Measurements from ENCODE around the gene OPA1.

DNA sequence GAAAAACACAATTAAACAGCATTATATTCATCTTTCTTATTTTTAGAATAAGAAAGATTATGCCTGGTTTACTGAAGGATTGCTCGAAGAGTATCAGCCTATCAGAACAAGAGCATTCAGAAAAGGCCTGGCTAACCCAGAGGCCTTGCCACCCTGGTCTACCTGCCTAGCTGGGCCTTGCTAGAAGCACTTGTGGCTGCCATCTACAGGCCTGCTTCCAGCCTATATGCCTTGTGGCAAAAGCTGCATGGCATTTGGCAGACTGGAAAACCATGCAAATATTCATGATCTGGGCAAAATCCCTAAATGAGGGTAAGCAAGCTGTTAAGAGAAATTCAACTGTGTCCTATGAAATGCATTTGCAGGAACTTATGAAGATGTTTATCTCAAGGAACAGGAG is 29.0 kb upstream of the OPA1 start:
- TF ChIP-seq, protein P1, sequence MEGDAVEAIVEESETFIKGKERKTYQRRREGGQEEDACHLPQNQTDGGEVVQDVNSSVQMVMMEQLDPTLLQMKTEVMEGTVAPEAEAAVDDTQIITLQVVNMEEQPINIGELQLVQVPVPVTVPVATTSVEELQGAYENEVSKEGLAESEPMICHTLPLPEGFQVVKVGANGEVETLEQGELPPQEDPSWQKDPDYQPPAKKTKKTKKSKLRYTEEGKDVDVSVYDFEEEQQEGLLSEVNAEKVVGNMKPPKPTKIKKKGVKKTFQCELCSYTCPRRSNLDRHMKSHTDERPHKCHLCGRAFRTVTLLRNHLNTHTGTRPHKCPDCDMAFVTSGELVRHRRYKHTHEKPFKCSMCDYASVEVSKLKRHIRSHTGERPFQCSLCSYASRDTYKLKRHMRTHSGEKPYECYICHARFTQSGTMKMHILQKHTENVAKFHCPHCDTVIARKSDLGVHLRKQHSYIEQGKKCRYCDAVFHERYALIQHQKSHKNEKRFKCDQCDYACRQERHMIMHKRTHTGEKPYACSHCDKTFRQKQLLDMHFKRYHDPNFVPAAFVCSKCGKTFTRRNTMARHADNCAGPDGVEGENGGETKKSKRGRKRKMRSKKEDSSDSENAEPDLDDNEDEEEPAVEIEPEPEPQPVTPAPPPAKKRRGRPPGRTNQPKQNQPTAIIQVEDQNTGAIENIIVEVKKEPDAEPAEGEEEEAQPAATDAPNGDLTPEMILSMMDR (conservative IDR thresholded peaks at IDR 0.05; ENCODE audit: low read depth in 2 of 2), result peak; percentile 45 to 62
- no peak for TF ChIP-seq EZH2phosphoT487 (IDR thresholded peaks at IDR 0.05; ENCODE audit: unreplicated experiment)
- TF ChIP-seq, protein P2, sequence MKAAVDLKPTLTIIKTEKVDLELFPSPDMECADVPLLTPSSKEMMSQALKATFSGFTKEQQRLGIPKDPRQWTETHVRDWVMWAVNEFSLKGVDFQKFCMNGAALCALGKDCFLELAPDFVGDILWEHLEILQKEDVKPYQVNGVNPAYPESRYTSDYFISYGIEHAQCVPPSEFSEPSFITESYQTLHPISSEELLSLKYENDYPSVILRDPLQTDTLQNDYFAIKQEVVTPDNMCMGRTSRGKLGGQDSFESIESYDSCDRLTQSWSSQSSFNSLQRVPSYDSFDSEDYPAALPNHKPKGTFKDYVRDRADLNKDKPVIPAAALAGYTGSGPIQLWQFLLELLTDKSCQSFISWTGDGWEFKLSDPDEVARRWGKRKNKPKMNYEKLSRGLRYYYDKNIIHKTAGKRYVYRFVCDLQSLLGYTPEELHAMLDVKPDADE (IDR thresholded peaks at IDR 0.05), result no peak
- no peak for TF ChIP-seq STAT1 (IDR thresholded peaks at IDR 0.05; ENCODE audit: unreplicated experiment)
- TF ChIP-seq EZH2 (IDR thresholded peaks at IDR 0.05; ENCODE audit: low read depth, unreplicated experiment), result no peak
- TF ChIP-seq JUNB (IDR thresholded peaks at IDR 0.05; ENCODE audit: unreplicated experiment), result no peak
- TF ChIP-seq, protein P3, sequence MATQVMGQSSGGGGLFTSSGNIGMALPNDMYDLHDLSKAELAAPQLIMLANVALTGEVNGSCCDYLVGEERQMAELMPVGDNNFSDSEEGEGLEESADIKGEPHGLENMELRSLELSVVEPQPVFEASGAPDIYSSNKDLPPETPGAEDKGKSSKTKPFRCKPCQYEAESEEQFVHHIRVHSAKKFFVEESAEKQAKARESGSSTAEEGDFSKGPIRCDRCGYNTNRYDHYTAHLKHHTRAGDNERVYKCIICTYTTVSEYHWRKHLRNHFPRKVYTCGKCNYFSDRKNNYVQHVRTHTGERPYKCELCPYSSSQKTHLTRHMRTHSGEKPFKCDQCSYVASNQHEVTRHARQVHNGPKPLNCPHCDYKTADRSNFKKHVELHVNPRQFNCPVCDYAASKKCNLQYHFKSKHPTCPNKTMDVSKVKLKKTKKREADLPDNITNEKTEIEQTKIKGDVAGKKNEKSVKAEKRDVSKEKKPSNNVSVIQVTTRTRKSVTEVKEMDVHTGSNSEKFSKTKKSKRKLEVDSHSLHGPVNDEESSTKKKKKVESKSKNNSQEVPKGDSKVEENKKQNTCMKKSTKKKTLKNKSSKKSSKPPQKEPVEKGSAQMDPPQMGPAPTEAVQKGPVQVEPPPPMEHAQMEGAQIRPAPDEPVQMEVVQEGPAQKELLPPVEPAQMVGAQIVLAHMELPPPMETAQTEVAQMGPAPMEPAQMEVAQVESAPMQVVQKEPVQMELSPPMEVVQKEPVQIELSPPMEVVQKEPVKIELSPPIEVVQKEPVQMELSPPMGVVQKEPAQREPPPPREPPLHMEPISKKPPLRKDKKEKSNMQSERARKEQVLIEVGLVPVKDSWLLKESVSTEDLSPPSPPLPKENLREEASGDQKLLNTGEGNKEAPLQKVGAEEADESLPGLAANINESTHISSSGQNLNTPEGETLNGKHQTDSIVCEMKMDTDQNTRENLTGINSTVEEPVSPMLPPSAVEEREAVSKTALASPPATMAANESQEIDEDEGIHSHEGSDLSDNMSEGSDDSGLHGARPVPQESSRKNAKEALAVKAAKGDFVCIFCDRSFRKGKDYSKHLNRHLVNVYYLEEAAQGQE (IDR thresholded peaks at IDR 0.05; ENCODE audit: unreplicated experiment), result no peak
- TF ChIP-seq POLR2AphosphoS5 (IDR thresholded peaks at IDR 0.05; ENCODE audit: low read depth), result no peak
- no peak for TF ChIP-seq CREB1 (CRISPR knock-in tag; IDR thresholded peaks at IDR 0.05; ENCODE audit: low read depth)
- no peak for TF ChIP-seq ZNF331 (CRISPR knock-in tag; IDR thresholded peaks at IDR 0.05; ENCODE audit: low read depth)

Data from GM23338 (cell line).